AG10803 (cell line): ENCODE measurements around the gene CLCN6.

Experiments
- DNase-seq: peaks from one replicate; pipeline ENCODE4 v3.0.0; 2010; ENCODE audit warnings: low read depth
- H3K4me3 ChIP-seq: 2 replicates; pipeline ENCODE4 v1.5.1; 2011; ENCODE audit warnings: mild to moderate bottlenecking, low read length, control low read depth
- TF ChIP-seq, protein P1 (sequence below): conservative IDR thresholded peaks from 2 replicates; pipeline ENCODE4 v1.5.1; 2011; ENCODE audit warnings: mild to moderate bottlenecking, low read length, control low read depth, inconsistent platforms

CLCN6 gene

DNA sequence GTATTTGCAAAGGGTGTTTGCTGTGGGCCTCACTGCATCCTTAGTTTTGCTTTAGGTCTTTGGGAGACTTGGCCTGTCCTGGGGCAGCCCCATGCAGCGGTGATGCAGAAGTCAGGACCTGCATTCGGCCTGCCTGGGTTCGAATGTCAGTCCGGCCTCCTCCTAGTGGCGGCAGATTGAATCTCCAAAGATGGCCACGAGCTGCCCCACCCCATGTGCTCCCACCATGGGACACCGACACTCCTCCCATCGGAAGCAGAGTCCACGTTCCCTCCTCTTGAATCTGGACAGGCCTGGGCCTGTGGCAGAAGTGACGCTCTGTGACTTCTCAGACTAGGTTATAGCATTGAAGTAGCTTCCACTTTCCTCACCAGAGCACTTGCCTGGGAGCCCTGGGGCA lies 69.1 kb downstream of the CLCN6 start:
- H3K4me3 ChIP-seq: no peak overlapping the region
- DNase-seq: no peak
- TF ChIP-seq, protein P1, sequence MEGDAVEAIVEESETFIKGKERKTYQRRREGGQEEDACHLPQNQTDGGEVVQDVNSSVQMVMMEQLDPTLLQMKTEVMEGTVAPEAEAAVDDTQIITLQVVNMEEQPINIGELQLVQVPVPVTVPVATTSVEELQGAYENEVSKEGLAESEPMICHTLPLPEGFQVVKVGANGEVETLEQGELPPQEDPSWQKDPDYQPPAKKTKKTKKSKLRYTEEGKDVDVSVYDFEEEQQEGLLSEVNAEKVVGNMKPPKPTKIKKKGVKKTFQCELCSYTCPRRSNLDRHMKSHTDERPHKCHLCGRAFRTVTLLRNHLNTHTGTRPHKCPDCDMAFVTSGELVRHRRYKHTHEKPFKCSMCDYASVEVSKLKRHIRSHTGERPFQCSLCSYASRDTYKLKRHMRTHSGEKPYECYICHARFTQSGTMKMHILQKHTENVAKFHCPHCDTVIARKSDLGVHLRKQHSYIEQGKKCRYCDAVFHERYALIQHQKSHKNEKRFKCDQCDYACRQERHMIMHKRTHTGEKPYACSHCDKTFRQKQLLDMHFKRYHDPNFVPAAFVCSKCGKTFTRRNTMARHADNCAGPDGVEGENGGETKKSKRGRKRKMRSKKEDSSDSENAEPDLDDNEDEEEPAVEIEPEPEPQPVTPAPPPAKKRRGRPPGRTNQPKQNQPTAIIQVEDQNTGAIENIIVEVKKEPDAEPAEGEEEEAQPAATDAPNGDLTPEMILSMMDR: no peak

DNA sequence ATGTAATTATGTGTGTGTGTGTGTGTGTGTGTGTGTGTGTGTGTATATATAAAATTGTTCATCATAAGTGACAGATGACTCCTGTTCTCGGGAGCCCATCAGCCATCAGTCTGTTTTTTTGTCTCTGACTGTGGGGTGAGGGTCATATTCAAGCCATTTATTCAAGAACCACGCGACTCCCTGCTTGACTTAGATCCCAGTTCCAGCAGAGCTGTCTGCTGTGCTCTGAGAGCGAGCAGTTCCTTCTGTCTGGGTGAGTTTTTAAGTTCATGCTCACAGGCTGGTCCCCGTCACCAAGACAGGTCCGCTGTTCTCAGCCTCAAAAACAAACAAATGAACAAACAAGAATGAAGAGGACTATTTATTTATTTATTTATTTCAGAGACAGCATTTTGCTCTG lies 71.1 kb downstream of the CLCN6 start:
- TF ChIP-seq, protein P1: no peak
- DNase-seq: no peak
- H3K4me3 ChIP-seq: no peak overlapping the region

DNA sequence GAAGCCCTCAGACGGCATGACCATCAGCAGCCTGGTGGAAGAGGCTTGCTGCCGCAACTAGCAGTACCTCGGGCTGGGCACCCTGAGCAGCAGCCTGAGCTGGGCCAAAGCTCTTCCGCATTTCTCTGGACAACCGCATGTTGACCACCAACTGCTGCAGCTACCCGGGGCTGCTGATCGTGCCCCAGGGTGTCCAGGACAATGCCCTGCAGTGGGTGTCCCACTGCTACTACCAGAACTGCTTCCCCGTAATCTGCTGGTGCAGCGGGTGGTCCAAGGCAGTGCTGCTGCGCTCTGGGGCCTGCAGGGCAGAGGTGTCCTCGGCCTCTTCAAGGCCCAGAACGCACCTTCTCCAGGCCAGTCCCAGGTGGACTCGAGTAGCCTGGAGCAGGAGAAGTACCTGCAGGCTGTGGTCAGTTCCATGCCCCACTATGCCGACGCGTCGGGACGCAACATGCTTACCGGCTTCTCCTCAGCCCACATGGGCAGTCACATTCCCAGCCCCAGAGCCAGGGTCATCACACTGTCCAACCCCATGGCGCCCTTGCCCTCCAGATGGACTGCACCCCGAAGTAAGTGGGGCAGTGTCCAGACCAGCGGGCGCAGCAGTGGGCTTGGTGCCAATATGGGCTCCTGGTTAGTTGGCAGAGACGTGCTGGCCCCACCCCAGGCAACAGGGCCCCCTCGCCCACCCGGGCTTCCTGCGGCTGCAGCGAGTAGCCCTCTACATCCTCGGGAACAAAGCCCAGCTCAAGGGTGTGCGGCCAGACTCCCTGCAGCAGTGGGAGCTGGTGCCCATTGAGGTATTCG lies 72.3 kb downstream of the CLCN6 start:
- TF ChIP-seq, protein P1: no peak
- DNase-seq: no peak
- H3K4me3 ChIP-seq: no peak overlapping the region

DNA sequence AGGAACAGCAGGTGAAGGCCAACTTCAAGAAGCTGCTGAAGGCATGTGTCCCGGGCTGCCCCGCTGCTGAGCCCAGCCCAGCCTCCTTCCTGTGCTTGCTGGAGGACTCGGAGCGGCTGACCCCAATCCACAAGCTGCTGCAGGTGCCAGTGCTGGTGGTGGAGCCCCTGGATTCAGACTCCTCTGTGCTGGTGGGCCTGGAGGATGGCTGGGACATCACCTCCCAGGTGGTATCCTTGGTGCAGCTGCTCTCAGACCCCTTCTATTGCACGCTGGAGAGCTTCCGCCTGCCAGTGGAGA lies 72.8 kb downstream of the CLCN6 start:
- no peak for DNase-seq
- H3K4me3 ChIP-seq: no peak overlapping the region
- TF ChIP-seq, protein P1: no peak

DNA sequence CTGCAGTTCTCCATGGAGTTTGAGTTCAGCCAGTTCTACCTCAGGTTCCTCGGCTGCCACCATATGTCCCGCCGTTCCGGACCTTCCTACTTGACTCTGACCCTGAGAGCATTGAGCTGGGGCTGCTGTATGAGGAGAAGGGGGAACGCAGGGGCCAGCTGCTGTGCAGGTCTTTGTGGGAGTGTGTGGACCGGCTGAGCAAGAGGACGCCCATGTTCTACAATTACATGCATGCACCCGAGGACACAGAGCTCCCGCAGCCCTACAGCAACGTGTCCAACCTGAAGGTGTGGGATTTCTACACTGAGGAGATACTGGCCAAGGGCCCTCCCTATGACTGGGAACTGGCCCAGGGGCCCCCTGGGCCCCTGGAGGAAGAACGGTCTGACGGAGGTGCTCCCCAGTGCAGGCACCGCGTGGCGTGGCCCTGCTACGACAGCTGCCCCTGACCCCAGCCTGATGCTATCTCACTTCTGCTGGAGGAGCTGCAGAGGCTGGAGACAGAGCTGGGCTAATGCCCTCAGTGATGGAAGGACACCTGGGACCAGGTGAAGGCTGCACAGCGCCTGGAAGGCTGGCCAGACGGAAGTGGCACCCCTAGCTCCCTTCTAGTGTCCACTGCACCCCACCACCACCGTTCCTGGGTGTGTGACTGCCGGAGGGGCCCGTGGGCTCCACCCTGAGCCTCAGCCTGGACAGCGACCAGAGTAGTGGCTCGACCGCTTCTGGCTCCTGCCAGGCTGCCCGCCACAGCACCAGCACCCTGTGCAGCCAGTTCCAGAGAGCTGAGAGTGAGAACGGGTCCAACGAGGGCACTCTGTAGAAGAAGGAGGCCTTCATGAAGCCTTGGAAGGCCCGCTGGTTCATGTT lies 73.6 kb downstream of the CLCN6 start:
- DNase-seq: no peak
- no peak overlapping the region for H3K4me3 ChIP-seq
- TF ChIP-seq, protein P1: no peak

DNA sequence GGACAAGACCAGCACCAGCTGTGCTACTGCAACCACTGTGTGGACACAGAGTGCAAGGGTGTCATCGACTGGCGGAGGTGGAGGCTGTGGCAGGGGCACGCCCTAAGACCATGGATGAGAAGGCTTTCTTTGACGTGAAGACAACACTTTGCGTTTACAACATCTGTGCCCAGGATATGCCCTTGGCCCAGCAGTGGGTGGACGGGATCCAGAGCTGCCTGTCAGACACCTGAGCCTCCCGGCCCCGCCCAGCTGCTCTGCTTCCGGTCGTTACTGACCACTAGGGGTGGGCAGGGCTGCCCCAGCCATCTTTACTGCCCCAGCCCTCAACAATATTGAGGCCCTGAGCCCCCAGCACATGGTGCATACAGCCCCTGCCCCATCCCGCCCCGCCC lies 74.2 kb downstream of the CLCN6 start:
- H3K4me3 ChIP-seq: no peak overlapping the region
- TF ChIP-seq, protein P1: no peak
- DNase-seq: no peak
